ENCODE measurements around the gene PPM1M. TPM values are rescaled to one million over a fixed set of nuclear protein-coding genes. Genes with fewer than 3 reads are reported as not detected.
A peak's percentile ranks its signal among the peaks of the same experiment; 100 is the strongest.

PPM1M gene
- total RNA-seq, 1 donor from 2014 or later, result 16.9 TPM

DNA sequence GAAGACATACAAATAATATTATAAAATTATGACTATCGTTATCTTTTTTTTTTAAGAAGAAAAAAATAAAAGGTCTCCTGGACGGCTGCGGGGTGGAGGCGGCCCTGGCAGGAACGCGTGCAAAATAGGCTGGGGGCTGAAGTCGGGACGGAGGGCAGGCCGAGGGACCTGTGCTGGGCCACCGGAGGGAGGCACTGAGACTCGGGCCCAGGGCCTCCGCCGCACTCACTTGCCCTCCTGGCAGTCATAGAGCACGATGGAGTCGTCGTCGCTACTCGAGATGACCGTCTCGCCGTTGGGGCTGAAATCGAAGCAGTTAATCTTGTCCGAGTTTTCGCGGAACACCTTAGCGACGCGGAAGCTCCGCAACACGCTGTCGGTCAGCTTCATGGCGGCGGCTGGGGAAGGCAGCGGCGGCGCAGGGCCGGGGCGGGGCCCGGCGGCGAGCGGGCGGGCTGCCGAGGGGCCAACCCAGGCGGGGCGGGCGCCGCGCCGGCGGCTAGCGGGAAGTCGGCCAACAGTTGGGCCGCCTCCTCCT, 32.5 kb downstream of the PPM1M start:
- no peaks in the 10 kb centered on the region for H3K9me3 Mint-ChIP-seq (ENCODE audit: unreplicated experiment)
- peaks cover 56% of the 10 kb centered on the region for H3K4me1 Mint-ChIP-seq (ENCODE audit: unreplicated experiment)
- H3K27me3 Mint-ChIP-seq (ENCODE audit: unreplicated experiment), result no peaks in the 10 kb centered on the region
- peak overlapping the region; percentile 97 for H3K4me3 Mint-ChIP-seq (ENCODE audit: unreplicated experiment)
- TF ChIP-seq, protein P1, sequence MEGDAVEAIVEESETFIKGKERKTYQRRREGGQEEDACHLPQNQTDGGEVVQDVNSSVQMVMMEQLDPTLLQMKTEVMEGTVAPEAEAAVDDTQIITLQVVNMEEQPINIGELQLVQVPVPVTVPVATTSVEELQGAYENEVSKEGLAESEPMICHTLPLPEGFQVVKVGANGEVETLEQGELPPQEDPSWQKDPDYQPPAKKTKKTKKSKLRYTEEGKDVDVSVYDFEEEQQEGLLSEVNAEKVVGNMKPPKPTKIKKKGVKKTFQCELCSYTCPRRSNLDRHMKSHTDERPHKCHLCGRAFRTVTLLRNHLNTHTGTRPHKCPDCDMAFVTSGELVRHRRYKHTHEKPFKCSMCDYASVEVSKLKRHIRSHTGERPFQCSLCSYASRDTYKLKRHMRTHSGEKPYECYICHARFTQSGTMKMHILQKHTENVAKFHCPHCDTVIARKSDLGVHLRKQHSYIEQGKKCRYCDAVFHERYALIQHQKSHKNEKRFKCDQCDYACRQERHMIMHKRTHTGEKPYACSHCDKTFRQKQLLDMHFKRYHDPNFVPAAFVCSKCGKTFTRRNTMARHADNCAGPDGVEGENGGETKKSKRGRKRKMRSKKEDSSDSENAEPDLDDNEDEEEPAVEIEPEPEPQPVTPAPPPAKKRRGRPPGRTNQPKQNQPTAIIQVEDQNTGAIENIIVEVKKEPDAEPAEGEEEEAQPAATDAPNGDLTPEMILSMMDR (IDR thresholded peaks at IDR 0.05), result peak; percentile 46
- peaks cover 12% of the 10 kb centered on the region for H3K36me3 Mint-ChIP-seq (ENCODE audit: unreplicated experiment)
- DNase-seq (ENCODE audit: extremely low spot score, unreplicated experiment), result no peak
- H3K27ac Mint-ChIP-seq (ENCODE audit: unreplicated experiment), result peak overlapping the region; percentile 98

DNA sequence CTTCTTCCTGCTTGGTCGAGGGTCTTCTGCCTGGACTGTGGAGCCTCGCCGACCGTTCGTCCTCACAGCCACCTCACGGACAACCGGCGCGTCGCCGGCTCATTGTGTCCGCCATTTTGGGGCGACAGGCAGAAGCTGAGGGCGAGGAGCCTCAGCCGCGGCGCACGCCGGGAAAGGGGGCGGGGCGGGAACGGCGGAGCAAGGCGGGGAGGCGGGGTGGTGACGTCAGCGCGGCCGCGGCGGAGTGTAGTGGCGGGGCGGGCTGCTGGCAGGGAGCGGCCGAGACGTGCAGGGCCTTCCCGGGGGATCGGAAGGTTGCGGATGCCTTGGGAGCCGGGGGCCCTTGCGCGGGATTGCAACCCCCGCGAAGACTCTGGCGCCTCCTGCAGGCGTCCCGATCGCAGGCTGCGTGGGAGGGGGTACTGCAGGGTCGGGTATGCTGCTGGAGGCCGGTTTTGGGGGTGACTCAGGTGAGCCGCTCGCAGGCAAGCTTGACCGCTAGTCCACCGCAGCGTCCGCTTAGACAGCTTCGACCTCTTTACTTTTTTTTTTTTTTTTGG, 33.0 kb downstream of the PPM1M start, which contains the start of gene WDR82:
TSS of gene WDR82 (minus strand) at position 140 of the 560 bp plus-strand sequence. CDS start 288 bp downstream, outside the sequence.
- H3K9me3 Mint-ChIP-seq (ENCODE audit: unreplicated experiment), result no peaks in the 10 kb centered on the region
- H3K27ac Mint-ChIP-seq (ENCODE audit: unreplicated experiment), result peak within 1 kb of the TSS; percentile 98
- DNase-seq (ENCODE audit: extremely low spot score, unreplicated experiment), result peak; percentile 99
- TF ChIP-seq, protein P1 (IDR thresholded peaks at IDR 0.05), result peak; percentile 62
- H3K4me1 Mint-ChIP-seq (ENCODE audit: unreplicated experiment), result peaks cover 53% of the 10 kb centered on the region
- H3K4me3 Mint-ChIP-seq (ENCODE audit: unreplicated experiment), result peak within 1 kb of the TSS; percentile 97
- no peaks in the 10 kb centered on the region for H3K27me3 Mint-ChIP-seq (ENCODE audit: unreplicated experiment)
- peaks cover 12% of the 10 kb centered on the region for H3K36me3 Mint-ChIP-seq (ENCODE audit: unreplicated experiment)

DNA sequence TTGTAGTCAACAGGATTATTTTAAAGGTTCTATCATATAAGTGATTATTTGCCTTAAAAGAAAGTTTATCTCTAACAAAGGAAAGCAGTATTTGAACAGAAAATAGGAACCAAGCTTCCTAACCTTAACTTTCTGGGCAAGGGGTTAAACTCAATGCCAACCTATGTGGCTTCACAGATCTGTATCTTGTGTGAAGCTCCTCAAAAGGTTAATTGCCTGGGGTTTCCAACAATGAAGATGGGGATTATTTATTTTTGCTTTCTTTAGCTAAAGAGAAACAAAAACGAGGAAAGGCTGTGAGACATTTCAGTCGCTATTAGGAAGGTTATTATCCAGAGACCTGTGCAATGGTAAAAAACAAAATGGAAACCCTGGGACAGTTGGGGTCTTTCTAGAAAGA, 34.0 kb downstream of the PPM1M start:
- H3K27ac Mint-ChIP-seq (ENCODE audit: unreplicated experiment), result peak overlapping the region; percentile 83
- H3K9me3 Mint-ChIP-seq (ENCODE audit: unreplicated experiment), result no peaks in the 10 kb centered on the region
- peaks cover 43% of the 10 kb centered on the region for H3K4me1 Mint-ChIP-seq (ENCODE audit: unreplicated experiment)
- no peaks in the 10 kb centered on the region for H3K27me3 Mint-ChIP-seq (ENCODE audit: unreplicated experiment)
- peaks cover 4% of the 10 kb centered on the region for H3K36me3 Mint-ChIP-seq (ENCODE audit: unreplicated experiment)
- TF ChIP-seq, protein P1 (IDR thresholded peaks at IDR 0.05), result no peak
- H3K4me3 Mint-ChIP-seq (ENCODE audit: unreplicated experiment), result peak overlapping the region; percentile 97
- no peak for DNase-seq (ENCODE audit: extremely low spot score, unreplicated experiment)

DNA sequence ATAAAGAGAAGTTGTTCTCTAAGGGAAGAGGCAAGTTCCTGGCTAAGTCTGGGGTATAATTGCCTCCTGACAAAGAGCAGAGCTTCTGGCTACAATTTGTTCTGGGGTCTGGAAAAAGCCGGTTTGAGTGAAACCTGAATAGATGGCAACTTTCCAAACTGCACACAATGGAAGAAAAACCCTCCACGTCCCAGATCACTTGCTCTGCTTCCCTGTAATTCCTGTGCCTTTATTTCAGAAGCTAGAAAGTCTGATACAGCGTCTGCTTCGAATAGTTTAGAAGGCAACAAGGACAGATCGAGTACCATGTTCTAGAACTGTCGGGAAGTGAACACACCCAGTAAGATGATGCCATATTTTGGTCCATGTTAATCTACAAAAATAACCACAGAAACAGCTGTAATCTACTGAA, 34.5 kb downstream of the PPM1M start:
- Mint-ChIP-seq H3K9me3 (ENCODE audit: unreplicated experiment) (no peaks in the 10 kb centered on the region), H3K36me3 (ENCODE audit: unreplicated experiment) (peaks cover 3% of the 10 kb centered on the region), H3K27ac (ENCODE audit: unreplicated experiment) (peak overlapping the region; percentile 83), H3K4me3 (ENCODE audit: unreplicated experiment) (peak overlapping the region; percentile 4), H3K4me1 (ENCODE audit: unreplicated experiment) (peaks cover 43% of the 10 kb centered on the region), H3K27me3 (ENCODE audit: unreplicated experiment) (no peaks in the 10 kb centered on the region)
- TF ChIP-seq, protein P1 (IDR thresholded peaks at IDR 0.05), result no peak
- DNase-seq (ENCODE audit: extremely low spot score, unreplicated experiment), result no peak

DNA sequence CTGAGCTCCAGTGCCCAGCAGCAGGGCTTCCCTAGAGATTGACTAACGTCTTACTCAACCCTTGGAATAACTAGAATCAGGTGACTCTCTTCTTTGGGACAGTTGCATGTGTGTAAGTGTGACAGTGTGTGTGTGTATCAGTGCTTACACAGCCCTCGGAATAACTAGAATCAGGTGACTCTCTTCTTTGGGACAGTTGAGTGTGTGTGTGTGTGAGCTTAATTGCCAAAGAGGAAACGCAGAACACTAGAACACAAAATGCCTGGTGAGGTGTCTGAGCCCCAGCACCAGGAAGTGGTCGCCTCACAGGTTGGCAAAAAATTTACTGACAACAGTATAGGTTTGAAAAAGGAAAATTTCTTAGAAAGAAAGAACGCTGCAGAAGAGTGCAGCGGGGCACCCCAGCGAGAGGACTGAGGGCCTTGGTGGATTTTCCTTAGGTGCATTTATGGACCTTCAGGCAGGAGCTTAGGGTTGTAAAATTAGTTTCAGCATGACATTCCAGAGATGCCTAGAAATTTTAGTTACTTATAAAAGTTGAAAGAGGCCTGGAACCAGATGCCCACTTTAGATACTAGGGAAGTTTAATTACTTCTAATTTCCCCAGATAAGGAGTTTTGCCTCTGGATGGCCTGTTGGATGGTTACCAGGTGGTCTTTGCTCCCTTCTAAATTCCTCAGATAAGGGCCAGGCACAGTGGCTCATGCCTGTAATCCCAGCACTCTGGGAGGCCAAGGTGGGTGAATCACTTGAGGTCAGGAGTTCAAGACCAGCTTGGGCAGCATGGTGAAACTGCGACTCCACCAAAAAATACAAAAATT, 36.6 kb downstream of the PPM1M start:
- no peak overlapping the region for H3K27ac Mint-ChIP-seq (ENCODE audit: unreplicated experiment)
- no peaks in the 10 kb centered on the region for H3K9me3 Mint-ChIP-seq (ENCODE audit: unreplicated experiment)
- H3K4me1 Mint-ChIP-seq (ENCODE audit: unreplicated experiment), result peaks cover 28% of the 10 kb centered on the region
- no peak overlapping the region for H3K4me3 Mint-ChIP-seq (ENCODE audit: unreplicated experiment)
- no peaks in the 10 kb centered on the region for H3K36me3 Mint-ChIP-seq (ENCODE audit: unreplicated experiment)
- TF ChIP-seq, protein P1 (IDR thresholded peaks at IDR 0.05), result no peak
- no peaks in the 10 kb centered on the region for H3K27me3 Mint-ChIP-seq (ENCODE audit: unreplicated experiment)
- DNase-seq (ENCODE audit: extremely low spot score, unreplicated experiment), result no peak
